Stimulated activated CD4-positive, alpha-beta T cell treated with anti-CD3 and anti-CD28 coated beads, Interleukin-1b, Interleukin-23, amount 100 ng/mL, for 4 hours (primary cell): ENCODE data around the gene MRPL40.
A peak's percentile ranks its signal among the peaks of the same experiment; 100 is the strongest.

Experiments used
- DNase-seq, 2 donors: peaks; one replicate each; pipeline ENCODE4 v3.0.0-alpha.2; 2020; ENCODE audit warnings: low read depth in 2 of 2

Gene MRPL40

DNA sequence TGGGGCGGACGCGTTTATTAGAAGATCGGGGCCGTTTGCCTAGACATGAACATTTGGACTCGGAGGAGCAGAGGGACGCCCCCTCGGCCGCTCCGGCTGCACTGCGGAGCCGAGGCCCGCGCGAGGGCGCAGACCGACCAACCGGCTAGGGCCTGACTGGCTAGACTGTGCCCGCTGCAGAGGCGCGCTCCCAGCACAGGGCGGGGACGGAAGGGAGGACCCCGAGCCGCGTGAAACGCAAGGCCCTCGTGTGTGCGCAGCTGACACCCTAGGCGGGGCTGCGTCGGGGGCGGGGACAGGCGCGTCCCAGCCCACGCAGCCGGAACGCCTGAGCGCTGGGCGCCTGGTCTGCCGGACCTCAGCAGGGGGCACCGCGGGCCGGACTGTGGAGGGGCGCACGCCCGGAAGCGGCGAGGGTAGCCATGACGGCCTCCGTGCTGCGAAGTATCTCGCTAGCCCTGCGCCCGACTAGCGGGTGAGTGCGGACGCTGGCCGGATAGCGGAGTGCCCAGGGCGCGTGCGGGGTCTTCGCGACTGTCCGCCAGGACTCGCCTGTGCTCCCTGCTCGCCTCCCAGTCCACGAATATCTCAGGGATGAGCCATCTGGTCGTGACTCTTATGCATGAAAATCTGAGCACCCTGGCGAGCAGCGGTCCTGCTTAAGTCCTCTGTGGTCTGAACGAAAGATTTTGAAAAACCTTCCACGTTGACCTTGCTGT, at the start of gene MRPL40:
TSS of gene MRPL40 (plus strand) at position 413 of the 719 bp plus-strand sequence. CDS start at position 423, 10 bp downstream.
- DNase-seq = peak; percentile 80 to 89

DNA sequence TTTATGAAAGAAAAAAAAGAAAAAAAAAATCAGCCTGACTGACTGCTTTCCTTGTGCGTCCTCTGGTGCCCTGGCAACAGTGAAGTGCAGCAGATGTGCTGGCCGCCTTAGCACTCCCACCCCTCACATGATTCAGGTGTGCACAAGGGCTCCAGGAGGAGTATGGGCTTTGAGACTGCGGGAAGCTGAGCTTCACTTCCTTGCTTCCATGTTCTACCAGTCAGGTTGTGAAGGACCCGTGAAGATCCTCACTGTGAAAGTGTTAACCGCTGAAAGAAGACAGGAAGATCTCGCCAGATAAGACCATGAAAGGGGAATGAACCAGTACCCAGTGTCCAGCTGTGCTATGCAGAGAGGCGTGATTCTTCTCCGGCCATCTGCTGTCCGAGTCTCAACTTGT, 49.1 kb upstream of the MRPL40 start:
- no peak for DNase-seq

DNA sequence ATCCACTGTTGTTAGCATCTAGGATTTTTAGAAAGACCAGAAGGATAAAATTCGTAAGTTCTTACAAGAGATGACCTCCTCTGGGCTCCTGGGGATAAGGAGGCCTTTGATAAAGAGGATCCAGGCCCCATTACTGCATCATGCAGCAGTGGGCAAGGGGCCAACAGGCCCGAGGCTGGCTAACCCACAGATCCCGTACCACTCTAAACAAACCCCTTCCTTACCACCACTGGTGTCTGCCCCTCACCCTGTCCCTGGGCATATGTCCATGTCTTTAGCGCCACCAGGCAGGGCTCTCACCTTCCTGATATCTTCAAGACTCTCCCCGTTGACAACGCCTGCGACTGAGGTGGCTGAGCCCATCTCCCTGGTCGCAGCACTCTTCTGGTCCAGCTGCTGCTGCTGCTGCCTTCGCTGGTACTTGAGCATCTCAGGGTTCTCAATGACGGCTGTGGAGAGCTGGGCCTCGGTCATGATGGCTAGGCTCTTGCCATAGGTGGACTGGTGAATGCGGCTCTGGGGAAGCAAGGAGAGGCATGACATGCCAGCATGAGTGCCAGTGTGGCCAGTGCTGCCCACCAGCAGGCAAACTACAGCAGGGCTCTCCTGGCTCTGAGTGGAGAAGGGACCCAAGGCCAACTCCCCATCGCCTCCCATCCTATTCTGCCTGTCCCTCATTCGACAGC, 47.0 kb upstream of the MRPL40 start:
- no peak for DNase-seq

DNA sequence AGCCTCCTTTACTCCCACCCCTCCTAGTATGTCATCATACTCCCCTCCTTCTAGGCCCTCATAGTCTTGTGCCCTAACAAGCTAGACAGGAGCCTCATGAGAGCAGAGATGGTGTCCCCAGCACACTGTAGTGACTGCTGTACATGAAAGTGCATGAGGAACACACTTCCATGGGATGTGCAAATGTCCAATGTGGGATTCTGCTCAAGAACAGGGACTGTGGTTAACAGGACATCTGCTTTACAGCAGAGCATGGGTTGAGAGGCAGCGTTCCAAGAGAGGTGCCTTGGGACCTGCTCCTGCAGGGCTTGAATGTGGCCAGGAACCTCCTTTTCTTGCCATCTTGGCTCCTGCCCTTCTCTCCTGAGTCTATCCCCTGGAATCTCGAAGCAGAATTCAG, 46.1 kb upstream of the MRPL40 start:
- no peak for DNase-seq

DNA sequence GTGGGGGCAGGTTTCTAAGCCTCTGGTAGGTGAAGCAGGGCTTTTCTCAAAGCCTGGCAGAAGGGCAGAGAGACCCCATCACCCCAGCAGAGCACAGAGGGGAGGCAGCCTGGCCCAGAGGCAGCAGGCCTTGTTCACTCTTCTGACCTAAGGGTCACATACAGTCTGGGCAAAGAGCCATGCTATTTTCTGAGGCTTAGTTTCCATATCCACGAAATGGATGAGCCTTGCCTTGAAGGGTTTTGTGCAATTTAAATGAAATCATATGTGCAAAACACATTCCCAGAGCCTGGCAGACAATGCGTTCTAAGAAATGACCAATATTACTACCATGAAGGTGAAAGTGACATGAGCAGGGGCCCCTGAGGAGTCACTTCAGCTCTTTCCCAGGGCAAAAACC, 45.3 kb upstream of the MRPL40 start:
- no peak for DNase-seq

DNA sequence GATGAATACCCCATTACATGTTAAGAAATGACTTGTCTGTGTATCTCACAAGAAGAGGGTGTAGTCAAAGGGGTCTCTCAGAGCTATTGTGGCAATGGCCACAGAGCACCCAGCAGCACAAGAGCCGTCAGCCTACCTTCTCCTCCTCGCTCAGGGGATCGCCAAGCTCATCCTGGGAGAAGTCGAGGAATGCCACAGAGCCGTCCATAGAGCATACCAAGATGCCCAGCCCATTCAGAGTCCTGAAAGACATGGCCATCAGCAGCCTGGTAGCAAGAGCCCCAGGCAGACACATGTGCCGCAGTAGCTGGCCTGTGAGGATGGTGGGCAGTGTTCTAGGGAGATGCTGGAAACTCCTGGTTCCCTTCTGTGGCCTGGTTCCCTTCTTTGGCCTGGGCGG, 44.8 kb upstream of the MRPL40 start:
- no peak for DNase-seq

DNA sequence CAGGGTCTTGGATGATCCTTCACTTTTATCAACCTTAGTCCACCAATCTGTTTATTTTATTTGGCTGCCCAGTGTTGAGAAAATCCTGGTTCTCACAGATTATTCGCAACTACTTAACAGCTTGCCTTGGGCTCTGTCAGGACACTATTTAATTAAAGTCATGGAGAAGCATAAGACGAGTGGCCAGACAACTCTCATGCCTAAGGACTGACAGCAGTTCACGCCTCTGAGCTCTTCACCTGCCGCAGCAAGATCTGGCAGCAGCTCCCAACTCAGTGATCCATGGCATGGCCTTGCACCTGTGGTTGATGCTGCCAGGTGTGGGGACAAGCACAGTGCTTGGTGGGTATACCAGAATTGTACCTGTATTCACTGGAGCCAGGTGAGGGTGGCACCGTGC, 38.6 kb upstream of the MRPL40 start:
- no peak for DNase-seq

DNA sequence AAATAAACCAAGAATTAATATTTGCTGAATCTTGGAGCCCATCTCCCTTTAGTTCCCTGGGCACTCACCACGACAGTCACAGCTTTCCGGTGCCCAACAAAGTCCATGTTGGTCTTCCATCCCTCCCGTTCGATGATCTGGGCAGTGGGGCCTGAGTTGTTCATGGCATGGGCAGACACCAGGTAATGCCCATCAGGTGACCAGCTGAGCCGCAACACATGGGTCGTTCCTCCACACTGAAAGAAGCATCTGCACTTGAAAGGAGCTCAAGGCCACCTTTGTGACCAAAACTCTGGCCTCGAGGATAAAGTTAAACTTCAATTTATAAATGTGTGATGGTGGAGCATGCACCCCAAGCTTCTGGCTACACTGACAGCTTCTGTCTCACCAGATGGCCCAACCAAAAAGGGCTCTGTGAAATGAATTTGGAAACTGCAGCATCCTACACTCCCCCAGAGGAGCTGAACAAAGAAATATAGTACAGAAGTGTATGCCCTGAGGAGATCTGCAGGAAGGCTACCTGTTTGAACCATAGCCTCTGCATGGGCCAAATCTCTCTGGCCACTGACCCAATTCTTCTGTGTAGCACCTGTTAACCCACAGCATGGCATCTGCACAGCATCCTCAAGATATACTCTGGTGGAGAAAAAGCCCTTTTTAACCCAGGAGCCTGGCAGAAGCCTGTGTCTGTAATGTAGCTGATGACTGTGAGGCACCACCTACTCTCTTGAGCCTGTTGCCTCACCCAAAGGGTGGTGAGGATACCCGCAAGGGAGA, 37.9 kb upstream of the MRPL40 start:
- DNase-seq = no peak

DNA sequence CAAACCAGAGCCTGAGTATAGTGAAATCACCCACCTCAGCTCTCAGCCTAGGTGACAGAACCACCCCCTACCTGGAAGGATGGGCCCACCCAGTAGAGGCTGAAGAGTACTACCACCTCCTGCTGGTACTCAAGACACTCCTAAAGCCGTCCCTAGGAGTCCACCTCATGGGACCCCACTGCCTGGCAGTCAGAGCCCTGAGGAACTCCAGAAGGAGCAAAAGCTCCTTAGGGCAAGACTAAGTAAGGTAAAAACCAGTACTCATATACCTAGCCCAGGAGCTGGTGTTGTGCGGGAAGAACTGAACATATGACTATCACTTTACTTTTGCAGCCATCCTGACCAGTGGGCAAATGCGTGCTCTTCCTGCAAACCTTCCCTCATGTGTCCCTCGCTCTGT, 37.1 kb upstream of the MRPL40 start:
- no peak for DNase-seq

DNA sequence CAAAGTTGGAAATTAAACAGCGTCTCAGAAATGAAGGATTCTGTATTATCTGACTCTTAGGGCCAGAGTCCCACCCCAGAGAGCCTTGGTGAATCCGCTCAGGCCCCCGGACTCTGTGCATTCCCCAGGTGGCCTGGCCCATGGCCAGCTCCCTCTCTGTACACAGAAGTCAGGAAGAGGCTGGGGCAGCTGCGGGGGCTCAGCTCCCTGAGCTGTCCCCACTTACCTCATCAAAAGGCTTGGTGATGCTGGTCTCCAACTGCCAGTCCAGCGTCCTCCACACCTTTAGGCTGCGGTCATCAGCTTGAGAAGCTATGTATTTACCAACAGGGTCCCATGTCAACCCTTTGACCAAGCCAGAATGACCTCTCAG, 35.8 kb upstream of the MRPL40 start:
- no peak for DNase-seq

DNA sequence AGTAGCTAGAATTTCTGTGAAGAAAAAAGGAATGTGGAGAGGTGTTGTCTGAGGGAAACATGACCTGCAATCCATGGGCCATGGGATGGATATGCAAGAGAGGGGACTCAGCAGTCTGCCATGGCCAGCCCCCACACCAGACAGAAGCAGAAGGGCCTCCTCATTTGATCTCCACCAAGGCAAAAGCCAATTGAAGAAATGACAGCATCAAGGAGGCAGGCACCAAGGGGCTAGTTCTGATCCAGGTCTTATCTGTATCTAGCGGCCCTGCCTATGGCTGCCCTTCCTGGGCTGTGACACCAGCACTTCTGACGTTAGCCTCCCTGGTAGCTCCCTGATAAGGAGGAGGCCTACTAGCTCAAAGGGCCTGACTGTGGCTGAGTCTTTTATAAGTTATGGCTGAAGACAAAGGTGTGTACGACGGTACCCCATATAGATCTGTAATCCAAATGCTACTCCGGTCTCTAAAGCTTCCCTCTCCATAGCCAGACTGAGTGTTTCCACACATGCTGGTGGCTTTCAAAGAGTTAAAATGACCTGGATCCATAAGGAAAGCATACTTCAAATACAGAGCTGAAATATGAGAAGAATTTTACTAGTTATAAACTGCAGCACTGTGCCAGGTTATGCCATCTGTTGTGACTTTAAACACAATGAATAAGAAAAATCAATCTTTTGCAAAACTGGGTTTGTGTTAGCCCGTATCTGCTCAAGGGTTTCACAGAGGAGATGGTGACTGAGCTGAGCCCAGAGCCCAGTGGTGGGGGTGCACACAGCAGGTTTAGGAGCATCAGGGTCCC, 35.2 kb upstream of the MRPL40 start:
- no peak for DNase-seq

DNA sequence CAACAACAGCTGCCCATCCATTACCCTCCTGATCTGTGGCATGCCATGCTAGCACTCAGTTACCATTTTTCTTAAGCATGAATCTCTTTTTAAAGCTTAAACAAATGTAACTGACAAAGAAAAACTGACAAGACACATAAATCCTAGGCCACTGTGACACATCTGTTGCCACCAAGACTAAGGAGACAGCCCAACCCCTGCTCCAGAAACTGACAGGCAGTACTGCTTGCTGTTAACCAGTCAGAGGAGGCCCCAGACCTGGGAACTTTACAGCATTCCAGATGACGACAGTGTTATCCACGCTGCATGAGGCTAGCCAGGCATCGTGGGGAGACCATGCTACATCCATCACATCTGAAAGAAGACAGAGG, 34.6 kb upstream of the MRPL40 start:
- no peak for DNase-seq

DNA sequence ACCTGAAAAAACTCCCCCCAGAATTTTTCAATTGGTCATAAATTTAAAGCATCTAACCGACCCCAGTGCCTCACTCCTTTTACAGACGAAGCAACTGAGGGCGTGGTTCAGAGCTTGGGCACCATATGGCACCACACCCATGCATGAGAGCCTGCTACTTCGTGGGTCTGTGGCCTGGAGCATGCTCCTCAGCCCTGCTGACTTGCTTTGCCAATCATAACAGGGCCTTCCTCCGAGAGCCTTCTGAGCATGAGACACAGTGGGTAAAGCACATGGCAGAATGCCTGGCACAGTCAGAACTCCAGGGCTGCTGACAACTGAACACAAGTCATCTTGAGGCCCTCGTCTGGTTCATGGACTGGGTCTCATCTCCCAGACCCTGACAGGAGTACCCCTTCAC, 34.1 kb upstream of the MRPL40 start:
- no peak for DNase-seq

DNA sequence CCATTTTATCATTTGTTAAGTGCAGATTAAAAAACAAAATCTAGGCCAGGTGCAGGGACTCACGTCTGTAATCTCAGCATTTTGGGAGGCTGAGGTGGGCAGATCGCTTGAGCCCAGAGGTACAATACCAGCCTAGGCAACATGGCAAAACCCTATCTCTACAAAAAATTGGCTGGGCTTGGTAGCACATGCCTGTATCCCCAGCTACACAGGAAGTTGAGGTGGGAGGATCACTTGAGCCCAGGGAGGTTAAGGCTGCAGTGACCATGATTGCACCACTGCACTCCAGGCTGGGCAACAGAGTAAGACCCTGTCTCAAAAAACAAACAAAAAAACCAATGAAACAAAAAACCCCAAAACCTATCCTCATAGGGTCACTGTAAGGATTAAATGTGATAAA, 33.7 kb upstream of the MRPL40 start:
- no peak for DNase-seq

DNA sequence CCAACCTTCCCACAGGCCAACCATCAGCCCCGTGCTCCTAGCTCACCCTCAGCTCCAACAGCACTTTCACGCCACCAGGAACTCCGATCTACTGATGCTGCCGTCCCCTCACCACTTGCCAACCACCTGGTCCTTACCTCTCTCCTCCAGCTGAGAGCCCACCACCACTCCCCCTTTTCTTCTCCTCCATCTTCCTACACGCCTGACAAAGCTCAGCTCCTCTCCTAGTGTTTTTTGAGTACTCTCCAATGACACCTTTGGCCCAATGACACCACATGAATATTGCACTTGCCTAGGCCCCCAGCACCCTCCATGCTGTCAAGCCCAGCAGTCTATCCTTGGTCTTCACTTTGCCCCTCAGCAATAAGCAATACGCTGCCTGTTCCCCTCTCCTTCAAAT, 31.5 kb upstream of the MRPL40 start:
- DNase-seq = no peak

DNA sequence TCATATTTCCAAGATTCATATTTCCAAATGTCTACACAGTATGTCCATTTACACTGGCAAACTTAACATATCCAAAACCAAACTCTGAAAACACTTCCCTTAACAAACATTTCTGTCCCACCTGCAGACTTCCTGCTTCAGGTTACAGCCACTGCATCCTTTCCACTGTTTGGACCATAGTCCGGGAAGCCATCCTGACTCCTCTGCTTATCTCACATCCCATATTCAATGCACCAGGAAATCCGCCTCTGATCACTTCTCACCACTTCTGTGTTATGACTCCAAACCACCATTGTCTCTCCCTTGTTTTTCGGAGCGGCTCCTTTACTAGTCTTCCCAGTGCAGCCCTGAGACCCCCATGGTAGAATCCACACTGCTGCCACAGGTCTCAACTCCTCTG, 30.9 kb upstream of the MRPL40 start:
- no peak for DNase-seq

DNA sequence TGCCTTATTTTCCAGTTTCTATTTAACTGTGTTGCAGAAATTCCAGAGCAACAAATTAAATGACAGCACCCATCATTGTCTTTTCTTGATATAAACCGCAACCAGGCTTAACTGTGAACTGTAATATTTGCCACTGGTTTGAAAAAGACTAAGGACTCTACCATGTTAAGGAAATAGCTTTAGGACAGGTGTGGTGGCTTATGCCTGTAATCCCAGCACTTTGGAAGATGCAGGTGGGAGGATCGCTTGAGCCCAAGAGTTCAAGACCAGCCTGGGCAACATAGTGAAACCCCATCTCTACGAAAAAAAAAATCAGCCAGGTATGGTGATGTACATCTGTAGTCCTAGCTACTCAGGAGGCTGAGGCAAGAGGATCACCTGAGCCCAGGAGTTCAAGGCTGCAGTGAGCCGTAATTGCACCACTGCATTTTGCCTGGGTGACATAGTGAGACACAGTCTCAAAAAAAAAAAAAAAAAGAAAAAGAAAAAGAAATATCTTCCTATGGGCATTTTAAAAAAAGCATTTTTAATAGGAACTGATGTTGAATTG, 29.6 kb upstream of the MRPL40 start:
- DNase-seq = no peak

DNA sequence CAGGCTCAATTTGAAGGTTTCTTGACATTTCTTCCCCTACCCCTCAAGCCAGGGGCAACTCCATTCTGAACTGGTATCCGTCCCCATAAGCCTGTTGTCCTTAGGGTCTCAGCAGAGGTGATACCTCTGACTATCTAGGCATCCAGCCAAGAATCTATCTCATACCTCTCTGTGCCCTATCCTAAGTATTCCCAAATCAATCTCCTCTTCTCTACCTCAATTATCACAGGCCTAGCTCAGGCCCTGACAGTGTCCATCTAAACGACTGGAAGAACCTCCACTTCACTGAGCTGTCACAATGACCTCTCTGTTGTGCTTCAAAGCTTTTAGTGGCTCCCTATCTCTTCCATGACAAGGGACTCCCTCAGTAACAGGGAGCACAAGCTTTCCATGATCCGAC, 27.7 kb upstream of the MRPL40 start:
- DNase-seq = no peak

DNA sequence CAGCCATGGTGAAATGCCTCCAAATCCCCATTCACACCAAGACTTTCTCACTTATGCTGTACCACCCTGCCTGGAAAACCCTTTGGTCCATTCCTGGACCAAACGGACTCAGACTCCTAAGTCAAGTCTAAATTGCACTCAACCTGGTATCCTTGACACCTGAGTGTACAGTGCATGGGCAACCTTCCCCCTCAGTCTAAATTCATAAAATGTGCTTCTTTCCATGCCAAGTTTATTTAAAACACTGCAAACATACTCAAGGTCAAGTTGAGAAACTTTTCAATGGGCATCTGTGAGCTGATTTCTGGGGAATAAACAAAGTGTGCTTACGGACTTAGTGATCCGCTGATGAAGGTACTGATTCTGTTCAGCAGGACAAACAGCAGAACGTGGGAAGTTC, 27.2 kb upstream of the MRPL40 start:
- DNase-seq = no peak

DNA sequence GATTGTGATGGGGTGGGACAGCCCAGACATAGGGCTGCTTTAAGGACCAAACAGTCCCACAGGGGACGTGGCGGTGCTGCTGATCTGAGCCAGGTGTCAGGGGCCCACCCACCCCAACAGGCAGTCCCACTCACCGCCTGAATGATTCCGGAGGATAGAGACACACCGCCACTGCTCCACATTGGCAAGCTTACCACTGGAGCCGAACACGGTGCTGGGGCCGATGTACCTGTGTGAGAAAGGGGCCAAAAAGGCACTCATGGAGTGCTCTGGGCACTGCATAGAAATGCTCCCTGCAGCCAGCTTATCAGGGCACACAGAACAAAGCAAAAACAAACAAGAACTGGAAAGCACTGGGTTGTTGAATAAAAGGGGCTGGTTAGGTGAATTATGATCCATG, 26.7 kb upstream of the MRPL40 start:
- DNase-seq = no peak

DNA sequence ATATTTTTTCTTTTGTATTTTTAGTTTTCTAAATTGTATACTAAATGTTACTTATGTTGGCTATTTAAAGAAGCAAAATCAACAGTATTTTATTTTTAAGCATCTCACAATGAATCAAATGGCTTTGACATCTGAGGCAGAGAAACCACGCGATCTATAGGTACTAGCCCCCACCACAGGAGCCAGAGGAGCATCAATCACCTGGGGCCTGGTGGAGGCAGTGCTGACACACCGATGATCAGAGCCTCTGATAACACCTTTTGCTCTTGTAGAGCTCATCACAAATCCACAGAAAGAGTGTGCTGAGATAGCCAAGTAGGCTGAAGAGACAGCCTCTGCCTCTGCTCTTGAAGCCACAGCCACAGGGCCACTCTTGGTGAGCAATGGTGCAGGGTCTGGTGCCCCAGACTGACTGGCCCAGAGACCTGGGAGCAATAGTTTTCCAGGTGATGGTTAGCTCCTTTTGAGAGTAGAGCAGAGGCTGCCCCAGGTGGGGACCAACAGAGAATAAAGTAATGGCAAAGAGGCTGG, 26.0 kb upstream of the MRPL40 start:
- DNase-seq = no peak

DNA sequence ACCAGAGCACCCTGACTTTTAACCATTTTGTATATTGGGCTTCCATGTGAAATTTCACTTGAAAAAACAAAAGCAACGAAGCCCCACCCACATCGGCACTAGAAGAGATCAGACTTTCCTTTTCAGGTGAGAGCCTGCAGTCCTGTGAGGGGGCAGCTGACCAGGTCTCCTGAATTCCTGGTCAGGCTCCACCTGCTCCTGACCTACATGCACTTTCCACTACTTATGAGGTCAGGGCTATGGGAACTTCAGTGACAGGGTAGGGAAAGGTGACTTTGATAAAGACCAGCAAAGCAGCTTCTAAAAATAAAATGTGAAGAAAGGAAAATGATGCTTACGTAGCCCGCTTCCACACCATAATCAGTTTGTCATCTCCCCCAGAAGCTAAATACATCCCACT, 25.5 kb upstream of the MRPL40 start:
- no peak for DNase-seq
